HG03378 (cell line): ENCODE results near the gene FAM43B.

Source experiments
- ATAC-seq: cut with Tn5 transposase; IDR thresholded peaks from one replicate; pipeline ENCODE4 v1.9.1; 2021; ENCODE audit warnings: mild to moderate bottlenecking, moderate library complexity; ENCODE audit not compliant: unreplicated experiment

Gene FAM43B

GRCh38 chr1:20589331-20590278 lies 37.2 kb downstream of the FAM43B start:
- no peak for ATAC-seq

- ATAC-seq = no peak
Observed at GRCh38 chr1:20590306-20590777, 38.0 kb downstream of the FAM43B start.

GRCh38 chr1:20593756-20594155 lies 41.4 kb downstream of the FAM43B start:
- ATAC-seq = no peak

- ATAC-seq = no peak
Observed at GRCh38 chr1:20594746-20595145, 42.4 kb downstream of the FAM43B start.

GRCh38 chr1:20596106-20596505 lies 43.7 kb downstream of the FAM43B start:
- no peak for ATAC-seq

- ATAC-seq = no peak
Observed at GRCh38 chr1:20597650-20598049, 45.3 kb downstream of the FAM43B start.

GRCh38 chr1:20600156-20600555 lies 47.8 kb downstream of the FAM43B start:
- no peak for ATAC-seq

- ATAC-seq = no peak
Observed at GRCh38 chr1:20601129-20601825, 48.9 kb downstream of the FAM43B start.

GRCh38 chr1:20602851-20603450 lies 50.6 kb downstream of the FAM43B start:
- no peak for ATAC-seq

- no peak for ATAC-seq
Observed at GRCh38 chr1:20603504-20604464, 51.4 kb downstream of the FAM43B start.
